ENCODE results near the gene FOXP1.

GRCh38 chr3:71053495-71053894 is 530.0 kb downstream of the FOXP1 start:
- no peak for TF ChIP-seq TCF7L2 (IDR thresholded peaks at IDR 0.05; ENCODE audit: low read depth, low read length)
- TF ChIP-seq, protein P1, sequence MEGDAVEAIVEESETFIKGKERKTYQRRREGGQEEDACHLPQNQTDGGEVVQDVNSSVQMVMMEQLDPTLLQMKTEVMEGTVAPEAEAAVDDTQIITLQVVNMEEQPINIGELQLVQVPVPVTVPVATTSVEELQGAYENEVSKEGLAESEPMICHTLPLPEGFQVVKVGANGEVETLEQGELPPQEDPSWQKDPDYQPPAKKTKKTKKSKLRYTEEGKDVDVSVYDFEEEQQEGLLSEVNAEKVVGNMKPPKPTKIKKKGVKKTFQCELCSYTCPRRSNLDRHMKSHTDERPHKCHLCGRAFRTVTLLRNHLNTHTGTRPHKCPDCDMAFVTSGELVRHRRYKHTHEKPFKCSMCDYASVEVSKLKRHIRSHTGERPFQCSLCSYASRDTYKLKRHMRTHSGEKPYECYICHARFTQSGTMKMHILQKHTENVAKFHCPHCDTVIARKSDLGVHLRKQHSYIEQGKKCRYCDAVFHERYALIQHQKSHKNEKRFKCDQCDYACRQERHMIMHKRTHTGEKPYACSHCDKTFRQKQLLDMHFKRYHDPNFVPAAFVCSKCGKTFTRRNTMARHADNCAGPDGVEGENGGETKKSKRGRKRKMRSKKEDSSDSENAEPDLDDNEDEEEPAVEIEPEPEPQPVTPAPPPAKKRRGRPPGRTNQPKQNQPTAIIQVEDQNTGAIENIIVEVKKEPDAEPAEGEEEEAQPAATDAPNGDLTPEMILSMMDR (IDR thresholded peaks at IDR 0.05): no peak
- TF ChIP-seq POLR2AphosphoS5 (IDR thresholded peaks at IDR 0.05; ENCODE audit: low read depth, low read length): no peak

Data from Panc1 (cell line).